H1 (cell line): Measurements from ENCODE around the gene SENP7. TPM values are rescaled to one million over a fixed set of nuclear protein-coding genes. Genes with fewer than 3 reads are reported as not detected.

Experiments used
- CTCF ChIA-PET: fragments of 300-600 bp; sonication (Branson Sonifier 250); formaldehyde crosslinking; loops from one replicate; lab custom pipeline; 2021; ENCODE audit not compliant: partially characterized antibody; lab: Charles Lee
- POLR2A ChIA-PET: fragments of 300-600 bp; sonication (Branson Sonifier 250); formaldehyde crosslinking; loops from one replicate; lab custom pipeline; 2021; ENCODE audit warnings: inconsistent platforms; ENCODE audit not compliant: partially characterized antibody; lab: Charles Lee
- DNase-seq, 2 experiments: peaks; one replicate each; pipeline versions ENCODE4 v3.0.0 to v3.0.0-alpha.2; 2010 to 2022; ENCODE audit warnings: low spot score in 2 of 2, low read depth in 1 of 2, mixed read lengths in 1 of 2
- FAIRE-seq: peaks from 2 replicates; lab custom pipeline; 2011; peaks lifted over from hg19 to GRCh38; lab: Jason Lieb, UNC
- H2AFZ ChIP-seq: 2 replicates; pipeline ENCODE4 v1.8.1; 2012; ENCODE audit warnings: low read length, inconsistent platforms
- H2AK5ac ChIP-seq: 2 replicates; pipeline ENCODE4 v1.6.1; 2013; ENCODE audit warnings: low read depth, low read length
- H2BK120ac ChIP-seq: replicated peaks from 2 replicates; pipeline ENCODE3; 2013; ENCODE audit warnings: low read depth, low read length, inconsistent platforms
- H2BK12ac ChIP-seq: 2 replicates; pipeline ENCODE4 v1.6.1; 2013; ENCODE audit warnings: low read depth, low read length
- H2BK15ac ChIP-seq: 2 replicates; pipeline ENCODE4 v1.6.1; 2013; ENCODE audit warnings: low read length
- H2BK20ac ChIP-seq: 2 replicates; pipeline ENCODE4 v1.6.1; 2013; ENCODE audit warnings: low read length
- H2BK5ac ChIP-seq: 2 replicates; pipeline ENCODE4 v1.6.1; 2013; ENCODE audit warnings: low read depth, low read length
- H3K14ac ChIP-seq: 2 replicates; pipeline ENCODE4 v1.6.1; 2013; ENCODE audit warnings: inconsistent platforms; ENCODE audit not compliant: insufficient read length
- H3K18ac ChIP-seq: 2 replicates; pipeline ENCODE4 v1.6.1; 2013; ENCODE audit warnings: low read length; ENCODE audit errors: extremely low read depth
- H3K23ac ChIP-seq: 2 replicates; pipeline ENCODE4 v1.6.1; 2013; ENCODE audit warnings: inconsistent platforms; ENCODE audit not compliant: insufficient read length
- H3K23me2 ChIP-seq: 2 replicates; pipeline ENCODE4 v1.6.1; 2013; ENCODE audit warnings: low read depth, low read length
- H3K27ac ChIP-seq: 2 replicates; pipeline ENCODE4 v1.6.1; 2011; ENCODE audit warnings: low read depth, low read length, inconsistent platforms
- H3K27me3 ChIP-seq, 4 experiments: replicated peaks in 1 of 4; 1 replicate in 1 of 4; 2 replicates in 3 of 4; pipeline versions ENCODE4 v1.6.1 to v1.8.1; 2011 to 2013; ENCODE audit warnings: low read length in 3 of 4, mild to moderate bottlenecking in 3 of 4, inconsistent platforms in 2 of 4, mixed read lengths in 2 of 4, moderate library complexity in 1 of 4; ENCODE audit not compliant: control insufficient read depth in 3 of 4, insufficient read depth in 3 of 4; ENCODE audit errors: extremely low read depth in 1 of 4
- H3K36me3 ChIP-seq, 4 experiments: 2 replicates each; pipeline versions ENCODE4 v1.6.1 to v1.8.1; 2011 to 2013; ENCODE audit warnings: mild to moderate bottlenecking in 4 of 4, low read length in 3 of 4, moderate library complexity in 2 of 4, control low read depth in 1 of 4, inconsistent platforms in 1 of 4; ENCODE audit not compliant: insufficient read depth in 4 of 4, control insufficient read depth in 2 of 4
- H3K4ac ChIP-seq: replicated peaks from 2 replicates; pipeline ENCODE3; 2013; ENCODE audit warnings: low read length, low read depth, mixed read lengths, inconsistent platforms; ENCODE audit not compliant: insufficient read length
- H3K4me1 ChIP-seq, 4 experiments: replicated peaks in 1 of 4; 1 replicate in 1 of 4; 2 replicates in 3 of 4; pipeline versions ENCODE4 v1.6.1 to v1.8.1; 2011 to 2013; ENCODE audit warnings: low read length in 3 of 4, inconsistent platforms in 2 of 4, mixed read lengths in 1 of 4; ENCODE audit not compliant: insufficient read depth in 4 of 4, control insufficient read depth in 3 of 4
- H3K4me2 ChIP-seq, 2 experiments: 2 replicates each; pipeline versions ENCODE4 v1.6.1 to v1.8.1; 2011 to 2013; ENCODE audit warnings: low read depth in 2 of 2, low read length in 2 of 2, control low read depth in 1 of 2, inconsistent platforms in 1 of 2, mild to moderate bottlenecking in 1 of 2; ENCODE audit not compliant: insufficient read depth in 1 of 2
- H3K4me3 ChIP-seq, 4 experiments: fragments of 200-600, 300-600 bp in 1 of 4; sonication (generic), shearing (Covaris generic), sonication (Bioruptor Twin) in 1 of 4; 2 replicates each; pipeline versions ENCODE4 v1.5.1 to v1.8.1; 2011 to 2016; ENCODE audit warnings: low read length in 4 of 4, low read depth in 3 of 4, control low read depth in 2 of 4, inconsistent platforms in 2 of 4, mild to moderate bottlenecking in 2 of 4, mixed read lengths in 1 of 4, moderate library complexity in 1 of 4; ENCODE audit not compliant: insufficient read depth in 2 of 4; ENCODE audit errors: extremely low read depth in 1 of 4
- H3K56ac ChIP-seq: replicated peaks from 2 replicates; pipeline ENCODE3; 2013; ENCODE audit warnings: low read depth, mild to moderate bottlenecking, mixed read lengths, low read length, inconsistent platforms; ENCODE audit not compliant: insufficient read length
- H3K79me1 ChIP-seq: 2 replicates; pipeline ENCODE4 v1.6.1; 2013; ENCODE audit warnings: low read depth, low read length, control low read depth
- H3K79me2 ChIP-seq, 2 experiments: 2 replicates each; pipeline versions ENCODE4 v1.6.1 to v1.8.1; 2012 to 2013; ENCODE audit warnings: low read length in 2 of 2, mild to moderate bottlenecking in 2 of 2, inconsistent platforms in 1 of 2; ENCODE audit not compliant: insufficient read depth in 2 of 2, control insufficient read depth in 1 of 2
- H3K9ac ChIP-seq, 4 experiments: replicated peaks in 1 of 4; 1 replicate in 1 of 4; 2 replicates in 3 of 4; pipeline versions ENCODE4 v1.6.1 to v1.8.1; 2011 to 2013; ENCODE audit warnings: low read depth in 3 of 4, low read length in 3 of 4, control low read depth in 2 of 4, mild to moderate bottlenecking in 2 of 4, moderate library complexity in 2 of 4, inconsistent platforms in 1 of 4; ENCODE audit errors: extremely low read depth in 1 of 4
- H3K9me3 ChIP-seq, 2 experiments: 2 replicates each; pipeline versions ENCODE4 v1.6.1 to v1.8.1; 2012 to 2013; ENCODE audit warnings: mild to moderate bottlenecking in 2 of 2, moderate library complexity in 2 of 2, control low read depth in 1 of 2, inconsistent platforms in 1 of 2, low read depth in 1 of 2, low read length in 1 of 2, mixed read lengths in 1 of 2; ENCODE audit not compliant: insufficient read depth in 2 of 2
- H4K20me1 ChIP-seq, 2 experiments: replicated peaks in 1 of 2; 2 replicates each; pipeline versions ENCODE3 to v1.8.1; 2011 to 2013; ENCODE audit warnings: inconsistent platforms in 2 of 2, low read length in 2 of 2, mild to moderate bottlenecking in 1 of 2; ENCODE audit not compliant: insufficient read depth in 2 of 2, control insufficient read depth in 1 of 2
- H4K5ac ChIP-seq: 2 replicates; pipeline ENCODE4 v1.6.1; 2013; ENCODE audit warnings: low read length, low read depth, mixed read lengths, inconsistent platforms; ENCODE audit not compliant: insufficient read length
- H4K8ac ChIP-seq: 2 replicates; pipeline ENCODE4 v1.8.0; 2013; ENCODE audit warnings: mild to moderate bottlenecking, moderate library complexity, low read length, inconsistent platforms; ENCODE audit not compliant: insufficient read depth; ENCODE audit errors: extremely low read depth
- H4K91ac ChIP-seq: replicated peaks from 2 replicates; pipeline ENCODE3; 2013; ENCODE audit warnings: low read length, mixed read lengths, inconsistent platforms; ENCODE audit not compliant: insufficient read length
- ASH2L ChIP-seq: fragments of 200-600, 300-600 bp; sonication (generic); IDR thresholded peaks from one replicate; pipeline ENCODE4 v1.7.1; 2017; ENCODE audit warnings: low read length
- ATF2 ChIP-seq: IDR thresholded peaks from 2 replicates; pipeline ENCODE4 v1.6.1; 2012; ENCODE audit warnings: low read length, inconsistent platforms
- BCL11A ChIP-seq, 2 experiments: IDR thresholded peaks; one replicate each; pipeline ENCODE4 v1.6.1; 2011; ENCODE audit warnings: low read depth in 2 of 2, low read length in 2 of 2, mild to moderate bottlenecking in 2 of 2
- FOSL1 ChIP-seq: IDR thresholded peaks from 2 replicates; pipeline ENCODE4 v1.6.1; 2011; ENCODE audit warnings: mild to moderate bottlenecking, low read depth, low read length, moderate library complexity; ENCODE audit not compliant: insufficient read depth
- JUND ChIP-seq: IDR thresholded peaks from 2 replicates; pipeline ENCODE4 v1.6.1; 2011; ENCODE audit warnings: mild to moderate bottlenecking, improper control_type of control experiment, low read length
- KDM5A ChIP-seq: fragments of 200-600 bp; IDR thresholded peaks from 2 replicates; pipeline ENCODE4 v1.7.1; 2012; ENCODE audit warnings: mild to moderate bottlenecking, low read length, inconsistent platforms, mixed read lengths
- SAP30 ChIP-seq: fragments of 300-600 bp; sonication (generic); IDR thresholded peaks from 2 replicates; pipeline ENCODE4 v1.7.1; 2012; ENCODE audit warnings: low read length, moderate library complexity, mild to moderate bottlenecking, inconsistent platforms; ENCODE audit not compliant: insufficient read depth, insufficient replicate concordance
- SIN3A ChIP-seq, 2 experiments: IDR thresholded peaks in 1 of 2; conservative IDR thresholded peaks in 1 of 2; 2 replicates each; pipeline ENCODE4 v1.6.1; 2011 to 2012; ENCODE audit warnings: low read length in 2 of 2, improper control_type of control experiment in 1 of 2, low read depth in 1 of 2, mild to moderate bottlenecking in 1 of 2
- SIX5 ChIP-seq: IDR thresholded peaks from 2 replicates; pipeline ENCODE4 v1.6.1; 2011; ENCODE audit warnings: mild to moderate bottlenecking, low read depth, low read length
- SP2 ChIP-seq: IDR thresholded peaks from 2 replicates; pipeline ENCODE4 v1.6.1; 2012; ENCODE audit warnings: mild to moderate bottlenecking, low read length, inconsistent platforms
- TAF1 ChIP-seq: IDR thresholded peaks from 2 replicates; pipeline ENCODE4 v1.6.1; 2011; ENCODE audit warnings: mild to moderate bottlenecking, low read depth, low read length
- TAF7 ChIP-seq: optimal IDR thresholded peaks from 2 replicates; pipeline ENCODE3; 2011; ENCODE audit warnings: low read depth, mild to moderate bottlenecking, inconsistent platforms, low read length, moderate library complexity, borderline replicate concordance
- TEAD4 ChIP-seq: IDR thresholded peaks from 2 replicates; pipeline ENCODE4 v1.6.1; 2012; ENCODE audit warnings: low read depth, low read length, inconsistent platforms, mixed read lengths
- YY1 ChIP-seq: IDR thresholded peaks from 2 replicates; pipeline ENCODE4 v1.6.1; 2011; ENCODE audit warnings: low read depth, mild to moderate bottlenecking, low read length
- WGBS, 2 experiments: shearing (Covaris generic) in 1 of 2; methylation state at CpG; one replicate each; pipeline versions ENCODE4 v1.1.6 to v1.1.7; 2013 to 2015; ENCODE audit warnings: low lambda C conversion rate in 2 of 2, mixed read lengths in 2 of 2, inconsistent platforms in 1 of 2, low coverage in 1 of 2, missing lambda C conversion rate in 1 of 2; ENCODE audit not compliant: insufficient replicate concordance in 2 of 2, insufficient coverage in 1 of 2, insufficient read length in 1 of 2; ENCODE audit errors: extremely low coverage in 1 of 2, missing lambda C conversion rate in 1 of 2; 5-methylcytosine and 5-hydroxymethylcytosine counted together
- polyA plus RNA-seq, 7 experiments: library from polyadenylated mRNA; depleted of rRNA in 3 of 7; stranded (reverse) in 5 of 7; unstranded in 2 of 7; fragments of >200 nt in 5 of 7; fragments of 200-250 nt in 2 of 7; gene quantifications; 1 replicate in 5 of 7; 2 replicates in 1 of 7; 4 replicates in 1 of 7; pipeline versions ENCODE4 v1.2.1 to v1.2.3, GENCODE V29; 2011 to 2013; ENCODE audit warnings: missing spikeins in 2 of 7, mixed read lengths in 2 of 7
- total RNA-seq: library from RNA; stranded (reverse); fragmentation: NEBNext Ultra II Directional; extraction: Animal tissue kit (Norgen Biotek cat#: 25700); gene quantifications from 2 replicates; pipeline ENCODE4 v1.2.1, GENCODE V29; 2021

SENP7 gene
- total and polyA plus RNA-seq, 2 of the 8 experiments (the other 6 are each of a cell fraction or from before 2014, with no cell fraction given): 2.8 to 7.8 TPM

- Histone ChIP-seq H3K79me1 (no peaks in the 10 kb centered on the region; the same call in 1 of the 2 replicates), H3K9ac (no peak overlapping the region), H3K9me3 (no peaks in the 10 kb centered on the region), H2BK15ac (no peak overlapping the region), H3K14ac (no peak overlapping the region), H3K4me2 (no peak overlapping the region), H3K4ac (no peak overlapping the region), H2BK20ac (no peak overlapping the region), H4K20me1 (no peaks in the 10 kb centered on the region), H3K27me3 (no peaks in the 10 kb centered on the region), H3K27ac (no peak overlapping the region), H3K4me1 (peaks cover 0 to 4% (median 0%) of the 10 kb centered on the region in 4 experiments; a peak in 1 of 7 replicates), H3K23me2 (no peaks in the 10 kb centered on the region), H3K18ac (no peak overlapping the region), H4K8ac (no peak overlapping the region), H3K4me3 (no peak overlapping the region), H4K5ac (no peak overlapping the region), H2AK5ac (no peak overlapping the region), H3K36me3 (no peaks in the 10 kb centered on the region), H3K23ac (no peak overlapping the region), H3K56ac (no peak overlapping the region), H2BK12ac (no peak overlapping the region), H2BK5ac (no peak overlapping the region), H3K79me2 (no peaks in the 10 kb centered on the region; a peak in 1 of 4 replicates), H4K91ac (no peak overlapping the region), H2BK120ac (no peak overlapping the region), H2AFZ (no peak overlapping the region)
- DNase-seq (no peak), FAIRE-seq (no peak)
- POLR2A ChIA-PET: no interaction called here
- WGBS, 2 experiments: 80% methylated on average over 1 of the region's 1 CpG; no CpG with 5 or more reads in 1 of the 2 experiments
- CTCF ChIA-PET: no interaction called here
- TF ChIP-seq FOSL1: no peak
- no peak for TF ChIP-seq SIX5
- TF ChIP-seq BCL11A (IDR thresholded peaks at IDR 0.05; ENCODE audit: low read depth in 2 of 2, low read length in 2 of 2): no peak
- TF ChIP-seq KDM5A: no peak
- no peak for TF ChIP-seq SIN3A (conservative IDR thresholded peaks at IDR 0.05 in 1 of 2, IDR thresholded peaks at IDR 0.05 in 1 of 2; ENCODE audit: low read depth in 1 of 2, low read length in 2 of 2)
- TF ChIP-seq TEAD4: no peak
- no peak for TF ChIP-seq JUND
- TF ChIP-seq ATF2: no peak
- TF ChIP-seq TAF7: no peak
- TF ChIP-seq TAF1: no peak
- no peak for TF ChIP-seq ASH2L
- TF ChIP-seq SAP30: no peak
- TF ChIP-seq SP2: no peak
- no peak for TF ChIP-seq YY1
These were observed 12.8 kb downstream of the SENP7 start for GRCh38 chr3:101500208-101500607.
